HEK293 (cell line): ENCODE measurements around the gene NANOS1.

ENCODE experiments used
- CTCF ChIA-PET: fragments of 350-600 bp; formaldehyde crosslinking; extraction: SDS; loops from one replicate; lab custom pipeline; 2021; ENCODE audit warnings: antibody characterized with exemption; lab: Yijun Ruan, JAX
- POLR2A ChIA-PET: fragments of 300-600 bp; formaldehyde crosslinking; extraction: SDS; loops from one replicate; lab custom pipeline; 2020; ENCODE audit warnings: antibody characterized with exemption, inconsistent platforms; lab: Yijun Ruan, JAX
- H3K27ac ChIP-seq: fragments of 200-500 bp; sonication (Bioruptor generic); 2 replicates; pipeline ENCODE4 v1.5.1; 2014; ENCODE audit warnings: low read depth, low read length, control low read depth, inconsistent platforms; ENCODE audit errors: extremely low read depth
- H3K36me3 ChIP-seq, 2 experiments: fragments of 200-500 bp in 1 of 2; sonication (Bioruptor generic) in 1 of 2; 1 replicate in 1 of 2; 2 replicates in 1 of 2; pipeline ENCODE4 v1.5.1; 2014 to 2017; ENCODE audit warnings: inconsistent platforms in 2 of 2, low read length in 2 of 2; ENCODE audit not compliant: control insufficient read depth in 2 of 2, insufficient read depth in 1 of 2
- H3K4me1 ChIP-seq: fragments of 200-500 bp; sonication (Bioruptor generic); 2 replicates; pipeline ENCODE4 v1.5.1; 2014; ENCODE audit warnings: mild to moderate bottlenecking, low read length, inconsistent platforms; ENCODE audit not compliant: control insufficient read depth, insufficient read depth
- H3K4me3 ChIP-seq: 2 replicates; pipeline ENCODE4 v1.5.1; 2011; ENCODE audit warnings: low read depth, mild to moderate bottlenecking, control low read depth, low read length, moderate library complexity
- H3K9me3 ChIP-seq: fragments of 200-500 bp; sonication (Bioruptor generic); 2 replicates; pipeline ENCODE4 v1.5.1; 2014; ENCODE audit warnings: low read depth, low read length, inconsistent platforms; ENCODE audit not compliant: control insufficient read depth, insufficient read depth
- GLIS1 ChIP-seq: fragments of 450-650 bp; formaldehyde crosslinking; IDR thresholded peaks from 2 replicates; pipeline ENCODE4 v1.5.1; 2016; ENCODE audit warnings: missing biosample characterization, missing genetic modification characterization
- HOXC10 ChIP-seq: sonication (generic); formaldehyde crosslinking; IDR thresholded peaks from 2 replicates; pipeline ENCODE4 v1.8.1; 2023; ENCODE audit warnings: mild to moderate bottlenecking, missing genetic modification reagents
- IKZF3 ChIP-seq: fragments of 450-650 bp; IDR thresholded peaks from 2 replicates; pipeline ENCODE4 v1.5.0; 2018; ENCODE audit warnings: missing biosample characterization, mild to moderate bottlenecking, missing genetic modification characterization, moderate library complexity
- KLF16 ChIP-seq: fragments of 450-650 bp; formaldehyde crosslinking; IDR thresholded peaks from 2 replicates; pipeline ENCODE4 v1.5.1; 2017; ENCODE audit warnings: missing biosample characterization, missing genetic modification characterization
- KLF9 ChIP-seq: fragments of 450-650 bp; formaldehyde crosslinking; IDR thresholded peaks from 2 replicates; pipeline ENCODE4 v1.5.1; 2016; ENCODE audit warnings: missing biosample characterization, missing genetic modification characterization, low read depth
- MYNN ChIP-seq: fragments of 450-650 bp; formaldehyde crosslinking; IDR thresholded peaks from 2 replicates; pipeline ENCODE4 v1.5.1; 2016; ENCODE audit warnings: missing biosample characterization, missing genetic modification characterization, borderline replicate concordance
- OSR2 ChIP-seq: fragments of 450-650 bp; formaldehyde crosslinking; IDR thresholded peaks from 2 replicates; pipeline ENCODE4 v1.5.1; 2016; ENCODE audit warnings: missing biosample characterization, missing genetic modification characterization
- RBAK ChIP-seq: fragments of 450-650 bp; formaldehyde crosslinking; IDR thresholded peaks from 2 replicates; pipeline ENCODE4 v1.5.1; 2016; ENCODE audit warnings: missing biosample characterization, missing genetic modification characterization
- WT1 ChIP-seq: fragments of 450-650 bp; formaldehyde crosslinking; IDR thresholded peaks from 2 replicates; pipeline ENCODE4 v1.5.1; 2016; ENCODE audit warnings: missing biosample characterization, missing genetic modification characterization
- ZNF169 ChIP-seq: fragments of 450-650 bp; formaldehyde crosslinking; IDR thresholded peaks from 2 replicates; pipeline ENCODE4 v1.5.1; 2016; ENCODE audit warnings: missing biosample characterization, missing genetic modification characterization
- ZNF19 ChIP-seq: fragments of 450-650 bp; formaldehyde crosslinking; IDR thresholded peaks from 2 replicates; pipeline ENCODE4; 2016; ENCODE audit warnings: missing biosample characterization, missing genetic modification characterization, low read depth
- ZNF529 ChIP-seq: fragments of 450-650 bp; formaldehyde crosslinking; IDR thresholded peaks from 2 replicates; pipeline ENCODE4 v1.5.1; 2017; ENCODE audit warnings: missing genetic modification characterization, missing biosample characterization; ENCODE audit not compliant: insufficient replicate concordance
- ZNF558 ChIP-seq: fragments of 450-650 bp; formaldehyde crosslinking; IDR thresholded peaks from 2 replicates; pipeline ENCODE4 v1.5.1; 2016; ENCODE audit warnings: missing biosample characterization, missing genetic modification characterization
- ZNF585B ChIP-seq: fragments of 450-650 bp; formaldehyde crosslinking; IDR thresholded peaks from 2 replicates; pipeline ENCODE4 v1.5.1; 2016; ENCODE audit warnings: missing biosample characterization, missing genetic modification characterization
- ZNF621 ChIP-seq: fragments of 450-650 bp; formaldehyde crosslinking; IDR thresholded peaks from 2 replicates; pipeline ENCODE4 v1.5.1; 2017; ENCODE audit warnings: missing biosample characterization, missing genetic modification characterization
- ZNF707 ChIP-seq: fragments of 450-650 bp; formaldehyde crosslinking; IDR thresholded peaks from 2 replicates; pipeline ENCODE4 v1.5.1; 2016; ENCODE audit warnings: missing biosample characterization, missing genetic modification characterization
- TF ChIP-seq, protein P1 (sequence below): fragments of 450-650 bp; formaldehyde crosslinking; IDR thresholded peaks from 2 replicates; pipeline ENCODE4 v1.5.1; 2016; ENCODE audit warnings: missing biosample characterization, missing genetic modification characterization
- TF ChIP-seq, protein P2 (sequence below): fragments of 450-650 bp; formaldehyde crosslinking; IDR thresholded peaks from 2 replicates; pipeline ENCODE4 v1.5.1; 2016; ENCODE audit warnings: missing biosample characterization, missing genetic modification characterization
- TF ChIP-seq, protein P3 (sequence below): fragments of 450-650 bp; formaldehyde crosslinking; IDR thresholded peaks from 2 replicates; pipeline ENCODE4 v1.5.1; 2016; ENCODE audit warnings: missing biosample characterization, missing genetic modification characterization
- TF ChIP-seq, protein P4 (sequence below): fragments of 450-650 bp; formaldehyde crosslinking; IDR thresholded peaks from 2 replicates; pipeline ENCODE4 v1.5.1; 2017; ENCODE audit warnings: missing biosample characterization, missing genetic modification characterization

The NANOS1 gene

DNA sequence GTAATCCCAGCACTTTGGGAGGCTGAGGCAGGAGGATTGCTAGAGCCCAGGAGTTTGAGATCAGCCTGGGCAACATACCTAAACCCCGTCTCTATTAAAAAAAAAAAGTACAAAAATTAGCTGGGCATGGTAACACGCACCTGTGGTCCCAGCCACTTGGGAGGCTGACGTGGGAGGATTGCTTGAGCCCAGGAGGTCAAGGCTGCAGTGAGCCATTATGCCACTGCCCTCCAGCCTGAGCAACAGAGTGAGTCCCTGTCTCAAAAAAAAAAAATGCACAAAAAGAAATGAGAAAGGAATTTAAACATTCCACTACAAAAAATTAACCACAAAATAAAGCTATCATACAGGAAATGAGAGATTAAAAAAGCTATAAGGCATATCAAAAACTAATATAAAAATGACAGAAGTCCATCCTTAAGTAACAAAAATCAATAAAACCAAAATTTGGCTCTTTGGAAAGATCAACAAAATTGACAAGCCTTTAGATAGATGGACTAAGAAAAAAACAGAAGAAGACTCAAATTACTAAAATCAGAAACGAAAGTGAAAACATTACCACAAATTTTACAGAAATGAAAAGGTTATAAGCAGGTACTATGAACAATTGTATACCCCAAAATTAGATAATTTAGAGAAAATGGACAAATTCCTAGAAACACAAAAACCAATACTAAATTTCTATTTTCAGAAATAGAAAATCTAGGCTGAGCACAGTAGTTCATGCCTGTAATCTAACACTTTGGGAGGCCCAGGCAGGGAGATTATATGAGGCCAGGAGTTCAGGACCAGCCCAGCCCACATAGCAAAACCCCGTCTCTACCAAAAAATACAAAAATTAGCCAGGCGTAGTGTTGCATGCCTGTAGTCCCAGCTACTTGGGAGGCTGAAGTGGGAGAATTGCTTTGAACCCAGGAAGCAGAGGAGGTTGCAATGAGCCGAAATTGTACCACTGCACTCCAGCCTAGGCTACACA, 42.4 kb upstream of the NANOS1 start:
- no peaks in the 10 kb centered on the region for H3K4me1 ChIP-seq
- CTCF ChIA-PET: interaction anchor here (0.6 to 0.7 kb wide), 4 partner anchors 21 to 746 kb away, joined by 3 to 5 read pairs (median 4); no protein-coding TSS in a partner anchor
- no peaks in the 10 kb centered on the region; the same call in 1 of the 2 replicates for H3K9me3 ChIP-seq
- TF ChIP-seq HOXC10 (CRISPR knock-in tag): no peak
- TF ChIP-seq, all 188 proteins: peak for 0
- POLR2A ChIA-PET: interaction anchor here (0.6 kb wide), 1 partner anchor 13 kb away, joined by 3 read pairs; no protein-coding TSS in a partner anchor
- Histone ChIP-seq H3K4me3 (no peak overlapping the region), H3K36me3 (no peaks in the 10 kb centered on the region), H3K27ac (no peak overlapping the region)

DNA sequence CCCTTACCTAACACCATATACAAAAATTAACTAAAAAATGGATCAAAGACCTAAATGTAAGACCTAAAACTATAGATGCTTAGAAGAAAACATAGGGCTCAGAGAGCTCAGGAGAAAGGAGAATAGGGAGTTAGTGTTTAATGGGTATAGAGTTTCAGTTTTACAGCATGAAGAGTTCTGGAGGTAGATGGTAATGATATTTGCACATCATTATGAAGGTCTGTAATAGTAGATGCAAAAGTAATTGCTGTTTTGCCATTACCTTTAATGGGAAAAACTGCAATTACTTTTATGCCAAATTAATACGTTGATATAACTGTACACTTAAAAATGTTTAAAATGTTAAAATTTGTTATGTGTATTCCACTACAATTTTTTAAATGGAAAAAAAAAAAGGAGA, 39.2 kb upstream of the NANOS1 start:
- no peak overlapping the region for H3K4me3 ChIP-seq
- CTCF ChIA-PET: interaction anchor here (0.5 to 0.6 kb wide), 2 partner anchors 204 to 542 kb away, joined by 3 to 4 read pairs; no protein-coding TSS in a partner anchor
- POLR2A ChIA-PET: no interaction called here
- TF ChIP-seq, protein P1, sequence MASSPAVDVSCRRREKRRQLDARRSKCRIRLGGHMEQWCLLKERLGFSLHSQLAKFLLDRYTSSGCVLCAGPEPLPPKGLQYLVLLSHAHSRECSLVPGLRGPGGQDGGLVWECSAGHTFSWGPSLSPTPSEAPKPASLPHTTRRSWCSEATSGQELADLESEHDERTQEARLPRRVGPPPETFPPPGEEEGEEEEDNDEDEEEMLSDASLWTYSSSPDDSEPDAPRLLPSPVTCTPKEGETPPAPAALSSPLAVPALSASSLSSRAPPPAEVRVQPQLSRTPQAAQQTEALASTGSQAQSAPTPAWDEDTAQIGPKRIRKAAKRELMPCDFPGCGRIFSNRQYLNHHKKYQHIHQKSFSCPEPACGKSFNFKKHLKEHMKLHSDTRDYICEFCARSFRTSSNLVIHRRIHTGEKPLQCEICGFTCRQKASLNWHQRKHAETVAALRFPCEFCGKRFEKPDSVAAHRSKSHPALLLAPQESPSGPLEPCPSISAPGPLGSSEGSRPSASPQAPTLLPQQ (tag by site-specific recombination): no peak
- TF ChIP-seq RBAK (tag by site-specific recombination) (no peak), MYNN (tag by site-specific recombination) (no peak), ZNF558 (tag by site-specific recombination) (0 out of 2 replicates have a peak, but pooled peaks have one; percentile 20), ZNF169 (tag by site-specific recombination) (no peak), ZNF707 (tag by site-specific recombination) (no peak), KLF9 (tag by site-specific recombination) (no peak), KLF16 (tag by site-specific recombination) (no peak), WT1 (tag by site-specific recombination) (peak; percentile 99), ZNF19 (tag by site-specific recombination) (no peak), ZNF585B (tag by site-specific recombination) (no peak), ZNF621 (tag by site-specific recombination) (no peak), OSR2 (tag by site-specific recombination) (0 out of 2 replicates have a peak, but pooled peaks have one; percentile 36), ZNF529 (tag by site-specific recombination) (peak; percentile 29), GLIS1 (peak; percentile 24; the same call in 1 of the 2 replicates), IKZF3 (tag by site-specific recombination) (no peak)
- TF ChIP-seq, protein P2, sequence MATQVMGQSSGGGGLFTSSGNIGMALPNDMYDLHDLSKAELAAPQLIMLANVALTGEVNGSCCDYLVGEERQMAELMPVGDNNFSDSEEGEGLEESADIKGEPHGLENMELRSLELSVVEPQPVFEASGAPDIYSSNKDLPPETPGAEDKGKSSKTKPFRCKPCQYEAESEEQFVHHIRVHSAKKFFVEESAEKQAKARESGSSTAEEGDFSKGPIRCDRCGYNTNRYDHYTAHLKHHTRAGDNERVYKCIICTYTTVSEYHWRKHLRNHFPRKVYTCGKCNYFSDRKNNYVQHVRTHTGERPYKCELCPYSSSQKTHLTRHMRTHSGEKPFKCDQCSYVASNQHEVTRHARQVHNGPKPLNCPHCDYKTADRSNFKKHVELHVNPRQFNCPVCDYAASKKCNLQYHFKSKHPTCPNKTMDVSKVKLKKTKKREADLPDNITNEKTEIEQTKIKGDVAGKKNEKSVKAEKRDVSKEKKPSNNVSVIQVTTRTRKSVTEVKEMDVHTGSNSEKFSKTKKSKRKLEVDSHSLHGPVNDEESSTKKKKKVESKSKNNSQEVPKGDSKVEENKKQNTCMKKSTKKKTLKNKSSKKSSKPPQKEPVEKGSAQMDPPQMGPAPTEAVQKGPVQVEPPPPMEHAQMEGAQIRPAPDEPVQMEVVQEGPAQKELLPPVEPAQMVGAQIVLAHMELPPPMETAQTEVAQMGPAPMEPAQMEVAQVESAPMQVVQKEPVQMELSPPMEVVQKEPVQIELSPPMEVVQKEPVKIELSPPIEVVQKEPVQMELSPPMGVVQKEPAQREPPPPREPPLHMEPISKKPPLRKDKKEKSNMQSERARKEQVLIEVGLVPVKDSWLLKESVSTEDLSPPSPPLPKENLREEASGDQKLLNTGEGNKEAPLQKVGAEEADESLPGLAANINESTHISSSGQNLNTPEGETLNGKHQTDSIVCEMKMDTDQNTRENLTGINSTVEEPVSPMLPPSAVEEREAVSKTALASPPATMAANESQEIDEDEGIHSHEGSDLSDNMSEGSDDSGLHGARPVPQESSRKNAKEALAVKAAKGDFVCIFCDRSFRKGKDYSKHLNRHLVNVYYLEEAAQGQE (tag by site-specific recombination): no peak
- TF ChIP-seq, protein P3, sequence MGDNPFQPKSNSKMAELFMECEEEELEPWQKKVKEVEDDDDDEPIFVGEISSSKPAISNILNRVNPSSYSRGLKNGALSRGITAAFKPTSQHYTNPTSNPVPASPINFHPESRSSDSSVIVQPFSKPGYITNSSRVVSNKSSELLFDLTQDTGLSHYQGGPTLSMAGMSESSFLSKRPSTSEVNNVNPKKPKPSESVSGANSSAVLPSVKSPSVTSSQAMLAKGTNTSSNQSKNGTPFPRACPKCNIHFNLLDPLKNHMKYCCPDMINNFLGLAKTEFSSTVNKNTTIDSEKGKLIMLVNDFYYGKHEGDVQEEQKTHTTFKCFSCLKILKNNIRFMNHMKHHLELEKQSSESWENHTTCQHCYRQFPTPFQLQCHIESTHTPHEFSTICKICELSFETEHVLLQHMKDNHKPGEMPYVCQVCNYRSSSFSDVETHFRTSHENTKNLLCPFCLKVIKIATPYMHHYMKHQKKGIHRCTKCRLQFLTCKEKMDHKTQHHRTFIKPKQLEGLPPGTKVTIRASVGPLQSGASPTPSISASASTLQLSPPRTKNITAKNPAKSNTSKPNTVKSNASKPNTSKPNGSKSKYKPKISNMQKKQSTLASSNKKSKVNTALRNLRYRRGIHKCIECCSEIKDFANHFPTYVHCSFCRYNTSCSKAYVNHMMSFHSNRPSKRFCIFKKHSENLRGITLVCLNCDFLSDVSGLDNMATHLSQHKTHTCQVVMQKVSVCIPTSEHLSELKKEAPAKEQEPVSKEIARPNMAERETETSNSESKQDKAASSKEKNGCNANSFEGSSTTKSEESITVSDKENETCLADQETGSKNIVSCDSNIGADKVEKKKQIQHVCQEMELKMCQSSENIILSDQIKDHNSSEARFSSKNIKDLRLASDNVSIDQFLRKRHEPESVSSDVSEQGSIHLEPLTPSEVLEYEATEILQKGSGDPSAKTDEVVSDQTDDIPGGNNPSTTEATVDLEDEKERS (tag by site-specific recombination): no peak
- TF ChIP-seq, protein P4, sequence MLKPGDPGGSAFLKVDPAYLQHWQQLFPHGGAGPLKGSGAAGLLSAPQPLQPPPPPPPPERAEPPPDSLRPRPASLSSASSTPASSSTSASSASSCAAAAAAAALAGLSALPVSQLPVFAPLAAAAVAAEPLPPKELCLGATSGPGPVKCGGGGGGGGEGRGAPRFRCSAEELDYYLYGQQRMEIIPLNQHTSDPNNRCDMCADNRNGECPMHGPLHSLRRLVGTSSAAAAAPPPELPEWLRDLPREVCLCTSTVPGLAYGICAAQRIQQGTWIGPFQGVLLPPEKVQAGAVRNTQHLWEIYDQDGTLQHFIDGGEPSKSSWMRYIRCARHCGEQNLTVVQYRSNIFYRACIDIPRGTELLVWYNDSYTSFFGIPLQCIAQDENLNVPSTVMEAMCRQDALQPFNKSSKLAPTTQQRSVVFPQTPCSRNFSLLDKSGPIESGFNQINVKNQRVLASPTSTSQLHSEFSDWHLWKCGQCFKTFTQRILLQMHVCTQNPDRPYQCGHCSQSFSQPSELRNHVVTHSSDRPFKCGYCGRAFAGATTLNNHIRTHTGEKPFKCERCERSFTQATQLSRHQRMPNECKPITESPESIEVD (tag by site-specific recombination): peak; percentile 87
- TF ChIP-seq, all 188 proteins: peak for 6
- Histone ChIP-seq H3K27ac (no peak overlapping the region), H3K4me1 (no peaks in the 10 kb centered on the region), H3K9me3 (no peaks in the 10 kb centered on the region; the same call in 1 of the 2 replicates), H3K36me3 (no peaks in the 10 kb centered on the region)
